Stimulated activated CD4-positive, alpha-beta T cell treated with anti-CD3 and anti-CD28 coated beads, TNF-alpha, amount 100 ng/mL, for 24 hours (primary cell): ENCODE results near the gene ZIK1.

Source experiments
- DNase-seq, 3 experiments: peaks; one replicate each; pipeline ENCODE4 v3.0.0-alpha.2; 2020; ENCODE audit warnings: low read depth in 3 of 3

Gene ZIK1

DNA sequence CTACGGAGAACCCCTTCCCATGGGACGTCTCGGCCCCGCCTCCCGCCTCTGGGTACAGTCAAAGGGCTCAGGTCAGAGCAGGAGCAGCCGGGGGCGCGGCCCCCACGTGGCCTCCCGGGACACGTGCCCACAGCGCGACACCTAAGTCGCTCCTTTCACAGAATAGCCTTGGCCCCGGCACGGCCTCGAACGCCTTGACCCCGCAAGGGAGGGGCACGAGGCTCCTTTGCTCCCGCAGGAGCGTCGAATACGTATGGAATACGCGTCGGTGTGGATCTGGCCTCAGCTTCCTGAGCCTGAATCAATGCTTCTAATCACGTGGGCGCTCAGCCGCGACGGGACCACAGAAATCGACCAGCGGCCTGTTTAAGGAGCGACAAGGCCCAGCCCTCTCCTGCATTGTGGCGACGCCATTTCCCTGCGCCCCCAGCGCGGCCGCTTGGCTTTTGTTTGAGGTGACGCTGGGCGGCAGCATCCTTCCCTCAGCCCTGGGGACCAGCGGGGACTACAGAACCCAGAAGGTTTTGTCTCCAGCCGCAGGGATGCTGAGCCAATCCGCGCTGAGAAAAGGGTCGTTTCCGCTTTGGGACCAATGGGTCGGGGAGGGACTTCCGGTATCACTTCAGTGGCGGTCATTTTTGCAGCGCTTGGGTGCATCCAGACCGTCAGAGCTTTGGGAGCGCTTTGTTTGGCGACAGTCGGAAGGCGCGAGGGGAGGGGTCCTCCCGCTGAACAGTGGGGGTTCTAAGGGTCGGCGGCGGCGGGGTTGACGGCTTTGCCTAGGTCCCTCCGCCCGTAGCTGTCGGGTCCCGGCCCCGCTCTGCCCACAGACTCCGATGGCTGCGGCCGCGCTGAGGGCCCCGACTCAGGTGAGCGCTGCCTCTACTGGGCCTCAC lies at the start of gene ZIK1:
ZIK1 (plus strand) TSS at position 625 of the 896 bp plus-strand sequence; CDS start at position 837, 212 bp downstream.
- DNase-seq = peak; percentile 72 to 80 (median 77)

- DNase-seq = no peak
These were observed 45.9 kb upstream of the ZIK1 start for GRCh38 chr19:57537953-57538547.

DNA sequence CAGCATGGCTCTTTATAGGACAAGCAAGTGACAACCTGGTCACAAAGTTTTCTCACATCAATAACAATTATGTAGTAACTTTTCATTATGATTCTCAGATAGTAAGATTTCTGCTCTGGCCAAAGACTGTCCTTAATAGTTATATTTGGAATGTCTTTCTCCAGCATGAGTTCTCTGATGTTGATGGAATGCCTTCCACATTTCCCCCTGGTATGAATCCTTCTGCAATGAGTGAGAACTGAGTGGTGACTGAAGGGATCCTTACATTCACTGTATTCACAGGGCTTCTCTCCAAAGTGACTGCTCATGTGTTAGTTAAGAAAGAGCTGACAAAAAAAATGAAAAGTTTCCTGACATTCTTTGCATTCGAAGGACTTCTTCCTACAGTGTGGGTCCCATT lies 37.4 kb upstream of the ZIK1 start:
- DNase-seq = no peak

GRCh38 chr19:57552432-57552831 lies 31.5 kb upstream of the ZIK1 start:
- DNase-seq = no peak

DNA sequence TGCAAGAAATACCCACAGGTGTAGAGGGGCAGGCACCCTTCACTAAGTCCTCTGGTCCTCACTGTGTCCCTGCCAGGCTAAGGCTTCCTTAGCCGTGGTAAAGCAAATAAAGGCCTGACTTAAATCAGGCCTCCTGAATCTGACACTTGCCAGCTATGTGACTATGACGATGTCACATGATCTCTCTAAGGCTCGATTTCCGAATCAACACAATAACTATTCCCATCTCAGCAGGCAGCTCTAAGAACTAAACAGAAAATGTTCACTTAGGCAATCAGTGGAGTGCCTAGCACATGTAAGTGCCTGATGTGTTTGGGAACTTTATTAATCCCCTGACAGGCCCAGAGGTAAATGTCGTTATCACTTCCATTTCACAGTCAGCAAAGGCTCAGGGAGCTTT lies 26.3 kb upstream of the ZIK1 start:
- DNase-seq = no peak

DNA sequence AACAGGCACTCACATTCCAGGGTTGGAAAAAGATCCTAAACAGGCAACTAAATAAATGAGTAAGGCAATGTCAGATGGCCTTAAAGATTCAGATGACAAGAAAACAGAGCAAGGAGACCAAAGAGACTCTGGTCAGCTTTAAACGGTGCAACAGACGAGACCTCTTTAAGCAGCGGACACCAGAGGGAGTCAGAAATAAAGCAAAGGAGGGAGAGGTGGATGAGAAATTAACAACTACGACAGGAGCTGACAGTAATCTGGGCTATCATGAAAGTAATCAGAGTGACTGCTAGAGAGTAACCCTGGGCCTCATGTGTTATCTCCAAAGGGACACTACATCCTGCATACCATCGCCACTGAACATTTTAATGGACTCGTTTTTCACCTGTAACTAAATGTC lies 25.4 kb upstream of the ZIK1 start:
- DNase-seq = no peak

GRCh38 chr19:57559008-57559403 lies 24.9 kb upstream of the ZIK1 start:
- peak in 1 of 3 experiments; percentile 2 for DNase-seq

- DNase-seq = peak; percentile 79 to 87 (median 83)
These were observed 24.4 kb upstream of the ZIK1 start, which contains the start of gene ZNF550 for GRCh38 chr19:57559404-57560025. Gene ZNF550 (minus strand): TSS chr19:57559863. CDS start chr19:57559682, 181 bp downstream.

DNA sequence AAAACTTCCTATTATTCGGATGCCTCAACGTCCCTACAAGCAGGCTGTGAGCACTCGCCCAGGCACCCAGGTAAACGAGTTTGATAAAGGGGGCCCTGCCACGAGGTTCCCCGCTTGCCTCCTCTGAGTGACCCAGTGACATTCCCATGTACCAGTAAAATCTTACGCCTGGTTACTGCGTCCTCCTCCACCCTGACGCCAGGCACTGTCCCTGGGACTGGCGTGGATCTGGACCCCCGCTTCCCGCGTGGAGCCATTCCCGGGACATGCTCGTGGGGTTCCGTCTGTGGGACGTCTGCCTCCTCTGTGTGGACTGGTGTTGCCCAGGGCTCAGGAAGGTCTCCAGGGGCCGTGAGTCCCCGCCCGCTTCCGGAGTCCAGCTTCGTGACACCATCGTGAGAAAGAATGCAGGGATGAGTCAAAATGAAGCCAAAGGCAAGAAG lies 23.9 kb upstream of the ZIK1 start:
- no peak for DNase-seq

GRCh38 chr19:57563547-57563946 lies 20.4 kb upstream of the ZIK1 start:
- no peak for DNase-seq

GRCh38 chr19:57566396-57567265 lies 17.3 kb upstream of the ZIK1 start:
- DNase-seq = no peak

- no peak for DNase-seq
These were observed 13.2 kb upstream of the ZIK1 start for GRCh38 chr19:57570707-57571106.

- DNase-seq = no peak
These were observed 11.5 kb upstream of the ZIK1 start for GRCh38 chr19:57572415-57572947.

DNA sequence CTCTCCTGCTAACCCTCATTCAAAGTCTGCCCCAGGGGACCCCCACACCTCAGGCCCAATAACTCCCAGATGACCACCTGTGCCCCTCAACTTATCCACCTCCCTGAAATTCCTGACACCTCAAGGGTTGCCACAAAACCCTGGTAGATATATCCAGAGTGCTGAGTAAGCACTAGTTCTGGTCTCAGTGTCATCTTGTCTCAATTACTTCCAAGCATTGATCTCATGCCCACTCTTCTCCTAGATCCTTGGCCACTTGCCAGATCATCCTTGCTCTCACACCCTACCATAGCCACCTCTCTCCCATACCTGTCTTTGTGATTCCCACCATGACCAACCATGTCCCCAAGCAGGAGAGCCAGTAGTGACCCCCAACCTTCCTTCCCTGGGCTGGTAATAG lies 7.3 kb upstream of the ZIK1 start:
- DNase-seq = no peak

GRCh38 chr19:57578487-57579205 lies 5.3 kb upstream of the ZIK1 start, which contains the start of gene ZNF416:
Gene ZNF416 (minus strand): TSS chr19:57578911. CDS start chr19:57578704, 207 bp downstream.
- DNase-seq = peak; percentile 91 to 97 (median 91)

GRCh38 chr19:57583104-57583520 lies 833 bp upstream of the ZIK1 start:
- DNase-seq = no peak

DNA sequence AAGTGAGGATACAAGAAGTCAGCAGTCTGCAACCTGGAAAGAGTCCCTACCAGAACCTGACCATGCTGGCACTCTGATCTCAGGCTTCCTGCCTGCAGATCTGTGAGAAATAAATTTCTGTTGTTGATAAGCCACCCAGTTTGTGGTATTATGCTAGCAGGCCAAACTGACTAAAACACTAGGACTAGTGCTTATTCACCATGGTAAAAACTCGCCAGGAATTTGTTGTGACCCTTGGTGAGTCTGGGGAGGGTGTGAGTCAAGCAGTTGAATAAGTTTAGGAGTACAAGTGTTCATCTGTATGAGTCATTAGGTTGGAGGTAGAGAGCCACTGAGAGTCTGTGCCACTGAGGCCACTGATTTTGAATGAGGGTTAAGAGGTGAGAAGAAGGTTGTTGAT lies 3.6 kb downstream of the ZIK1 start:
- DNase-seq = no peak

GRCh38 chr19:57599377-57599760 lies 15.4 kb downstream of the ZIK1 start:
- no peak for DNase-seq

GRCh38 chr19:57599761-57600383 lies 15.9 kb downstream of the ZIK1 start, which contains the start of gene ZNF530:
Gene ZNF530 (plus strand): TSS chr19:57599885. CDS start chr19:57604346, 4,461 bp downstream.
- DNase-seq = peak; percentile 83 to 87 (median 85)

- no peak for DNase-seq
These were observed 23.0 kb downstream of the ZIK1 start for GRCh38 chr19:57606931-57607330.
